Measurements from ENCODE around the gene TUBB3.
"Not testable (repeated sequence)": the region's sequence is repeated elsewhere in the genome, so short reads cannot be mapped to it uniquely, and the experiment has no call there.

Gene TUBB3

GRCh38 chr16:89922884-89923639 lies at the start of gene TUBB3:
Gene TUBB3 (plus strand): TSS chr16:89923342. CDS start chr16:89923402, 60 bp downstream.
- peak within 1 kb of the TSS; percentile 22 to 92 for H3K27ac ChIP-seq
- H3K4me3 ChIP-seq = peak within 1 kb of the TSS; percentile 81
- no peak for DNase-seq (ENCODE audit: low spot score)
- TF ChIP-seq CTCF (IDR thresholded peaks at IDR 0.05) = no peak

GRCh38 chr16:89873972-89874689 lies 49.0 kb upstream of the TUBB3 start:
- Histone ChIP-seq H3K27ac (peak overlapping the region; percentile 98 to 100), H3K4me3 (peak overlapping the region; percentile 95)
- TF ChIP-seq CTCF (IDR thresholded peaks at IDR 0.05) = no peak
- peak; percentile 99 for DNase-seq (ENCODE audit: low spot score)

- not testable (repeated sequence) for DNase-seq (ENCODE audit: low spot score); H3K4me3 ChIP-seq
Measured at GRCh38 chr16:89879123-89879522, 44.0 kb upstream of the TUBB3 start.

GRCh38 chr16:89880477-89881367 lies 42.4 kb upstream of the TUBB3 start:
- no peak for DNase-seq (ENCODE audit: low spot score)
- Histone ChIP-seq H3K4me3 (no peak overlapping the region), H3K27ac (no peak overlapping the region)
- TF ChIP-seq CTCF (IDR thresholded peaks at IDR 0.05) = no peak

More at GRCh38 chr16:89879123-89879522, 44.0 kb upstream of the TUBB3 start:
- H3K27ac ChIP-seq = not testable (repeated sequence)

- H3K27ac ChIP-seq = no peak overlapping the region
- no peak for DNase-seq (ENCODE audit: low spot score)
- H3K4me3 ChIP-seq = no peak overlapping the region
- no peak for TF ChIP-seq CTCF (IDR thresholded peaks at IDR 0.05)
Measured at GRCh38 chr16:89881368-89881730, 41.8 kb upstream of the TUBB3 start.

GRCh38 chr16:89883346-89884040 lies 39.6 kb upstream of the TUBB3 start:
- H3K27ac ChIP-seq = no peak overlapping the region
- no peak for DNase-seq (ENCODE audit: low spot score)

More at GRCh38 chr16:89883346-89884040, 39.6 kb upstream of the TUBB3 start:
- no peak overlapping the region for H3K4me3 ChIP-seq
- TF ChIP-seq CTCF (IDR thresholded peaks at IDR 0.05) = no peak

Data from coronary artery (tissue), 2 donors.